Measurements from ENCODE around the gene HILPDA.
"Not testable (repeated sequence)": the region's sequence is repeated elsewhere in the genome, so short reads cannot be mapped to it uniquely, and the experiment has no call there.

The HILPDA gene

DNA sequence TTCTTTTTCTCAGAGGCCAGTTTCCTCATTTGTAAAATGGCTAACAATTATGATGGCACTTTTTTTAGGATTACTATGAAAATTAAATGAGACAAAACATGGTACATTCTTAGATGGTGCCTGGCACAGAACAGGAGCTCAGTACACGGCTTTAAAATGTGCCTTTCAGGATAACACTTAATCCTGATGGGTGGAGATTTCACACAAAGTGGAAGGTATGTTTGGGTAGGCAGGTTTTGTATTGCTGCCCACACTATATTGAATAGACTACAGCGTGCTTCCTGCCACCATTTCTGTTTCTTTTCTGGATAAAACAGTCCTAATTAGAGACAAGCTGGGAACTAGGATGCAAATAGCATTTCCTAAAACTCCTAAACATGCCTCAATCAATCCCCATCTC lies 23.9 kb upstream of the HILPDA start:
- no peak for DNase-seq (ENCODE audit: low read depth in 3 of 3)

DNA sequence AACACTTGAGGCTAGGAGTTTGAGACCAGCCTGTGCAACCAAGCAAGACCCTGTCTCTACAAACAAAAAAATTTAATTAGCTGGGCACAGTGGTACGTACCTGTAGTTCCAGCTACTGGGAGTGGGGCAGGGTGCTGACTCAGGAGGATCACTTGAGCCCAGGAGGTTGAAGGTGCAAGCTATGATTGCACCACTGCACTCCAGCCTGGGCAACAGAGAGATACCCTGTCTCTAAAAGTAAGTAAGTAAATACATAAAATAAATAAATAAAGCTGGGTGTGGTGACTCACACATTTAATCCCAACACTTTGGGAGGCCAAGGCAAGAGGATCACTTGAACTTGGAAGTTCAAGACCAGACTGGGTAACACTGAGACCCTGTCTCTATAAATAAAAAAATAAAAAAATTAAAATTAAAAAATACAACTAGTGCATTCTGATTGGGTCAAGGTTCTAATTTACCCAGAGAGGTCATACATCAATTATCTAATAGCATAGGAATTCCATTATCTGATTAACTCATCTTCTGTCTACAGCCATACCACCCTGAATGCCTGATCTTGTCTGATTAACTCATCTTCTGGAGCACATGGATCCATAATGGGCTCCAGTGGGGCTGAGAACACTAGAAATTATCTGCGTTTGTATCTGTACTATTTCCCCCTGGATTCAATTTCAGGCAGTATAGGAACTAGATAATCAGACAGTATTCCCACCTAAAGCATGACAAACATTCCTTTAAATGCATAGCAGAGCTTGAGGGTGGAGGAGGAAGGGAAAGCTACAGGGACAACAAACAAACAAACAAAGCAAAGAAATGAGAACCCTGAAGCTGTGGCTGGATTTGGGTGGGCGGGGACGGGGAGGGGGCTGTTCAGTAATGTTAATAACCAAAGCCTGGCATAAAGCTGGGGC lies 21.0 kb upstream of the HILPDA start:
- no peak for DNase-seq (ENCODE audit: low read depth in 3 of 3)

- no peak for DNase-seq (ENCODE audit: low read depth in 3 of 3)
Measured at GRCh38 chr7:128435327-128435686, 20.4 kb upstream of the HILPDA start.

GRCh38 chr7:128437426-128438332 lies 18.0 kb upstream of the HILPDA start:
- DNase-seq (ENCODE audit: low read depth in 3 of 3): no peak

DNA sequence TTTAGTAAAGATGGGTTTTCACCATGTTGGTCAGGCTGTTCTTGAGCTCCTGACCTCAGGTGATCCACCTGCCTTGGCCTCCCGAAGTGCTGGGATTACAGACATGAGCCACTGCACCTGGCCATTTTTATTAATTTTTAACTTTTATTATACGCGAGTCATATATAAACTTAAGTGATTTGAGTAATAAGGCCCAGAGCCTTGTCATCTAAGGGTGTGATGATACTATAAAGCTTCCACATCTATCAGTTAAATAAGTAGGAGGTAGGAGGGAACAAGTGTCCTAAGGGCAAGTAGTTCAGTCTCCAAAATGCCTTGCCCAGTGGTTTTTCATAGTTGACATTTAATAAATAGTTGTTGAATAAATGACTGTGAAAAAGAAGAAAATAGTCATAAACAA lies 13.3 kb upstream of the HILPDA start:
- DNase-seq (ENCODE audit: low read depth in 3 of 3): no peak

DNA sequence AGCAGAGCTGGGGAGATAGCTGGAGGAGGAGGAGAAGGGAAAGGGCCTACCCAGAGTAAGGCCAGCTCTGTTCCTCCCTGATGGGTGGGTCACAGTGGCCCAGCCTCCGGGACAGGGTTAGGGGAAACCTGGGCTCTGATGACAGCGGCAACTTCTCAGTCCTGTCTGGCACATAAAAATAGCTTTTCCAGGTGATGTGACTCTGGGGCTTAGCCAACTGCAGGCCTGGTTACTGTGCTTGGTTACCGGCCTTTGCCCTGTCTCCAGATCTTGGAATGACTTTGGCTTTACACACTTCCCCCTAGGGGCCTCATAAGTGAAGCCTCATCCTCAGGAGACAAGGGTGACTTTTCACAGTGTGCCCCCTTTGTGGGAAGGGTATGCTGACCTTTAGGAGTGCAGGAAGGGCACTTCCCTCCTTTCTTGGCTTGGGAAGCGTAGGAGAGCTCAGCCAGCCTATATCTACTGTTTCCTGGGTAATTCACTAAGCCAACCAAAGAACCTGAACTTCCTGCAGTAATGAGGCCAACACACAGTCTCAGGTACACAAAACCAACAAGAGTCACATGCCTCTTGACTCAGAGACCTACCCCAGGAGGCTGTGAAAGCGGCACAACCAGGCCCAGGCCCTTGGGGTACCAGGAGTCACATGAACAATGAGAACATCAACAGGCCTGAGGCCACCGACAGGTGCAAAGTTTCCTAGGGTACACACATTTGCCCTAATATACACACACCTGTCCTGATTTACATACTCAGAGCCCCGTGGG lies 11.7 kb upstream of the HILPDA start:
- DNase-seq (ENCODE audit: low read depth in 3 of 3): no peak

DNA sequence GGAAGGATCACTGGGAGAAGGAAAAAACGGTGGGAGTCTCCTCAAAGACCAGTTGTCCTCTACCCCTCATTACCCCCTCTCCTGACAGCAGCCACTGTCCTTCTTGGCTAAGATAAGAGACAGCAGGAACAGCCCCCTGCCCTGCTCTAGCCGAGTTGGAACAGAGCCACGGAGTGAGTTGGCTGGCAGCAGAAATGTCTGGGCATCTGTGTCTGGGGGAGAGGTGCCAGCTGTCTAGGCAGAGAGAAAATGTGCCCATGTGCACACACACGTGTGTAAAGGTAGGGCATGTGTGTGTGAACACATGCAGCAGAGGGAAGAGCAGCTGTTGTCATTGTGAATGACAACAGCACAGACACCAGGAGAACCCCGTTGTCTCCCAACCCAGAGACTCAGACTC lies 9.4 kb upstream of the HILPDA start:
- DNase-seq (ENCODE audit: low read depth in 3 of 3): no peak

GRCh38 chr7:128447941-128448564 lies 7.6 kb upstream of the HILPDA start:
- DNase-seq (ENCODE audit: low read depth in 3 of 3): no peak

DNA sequence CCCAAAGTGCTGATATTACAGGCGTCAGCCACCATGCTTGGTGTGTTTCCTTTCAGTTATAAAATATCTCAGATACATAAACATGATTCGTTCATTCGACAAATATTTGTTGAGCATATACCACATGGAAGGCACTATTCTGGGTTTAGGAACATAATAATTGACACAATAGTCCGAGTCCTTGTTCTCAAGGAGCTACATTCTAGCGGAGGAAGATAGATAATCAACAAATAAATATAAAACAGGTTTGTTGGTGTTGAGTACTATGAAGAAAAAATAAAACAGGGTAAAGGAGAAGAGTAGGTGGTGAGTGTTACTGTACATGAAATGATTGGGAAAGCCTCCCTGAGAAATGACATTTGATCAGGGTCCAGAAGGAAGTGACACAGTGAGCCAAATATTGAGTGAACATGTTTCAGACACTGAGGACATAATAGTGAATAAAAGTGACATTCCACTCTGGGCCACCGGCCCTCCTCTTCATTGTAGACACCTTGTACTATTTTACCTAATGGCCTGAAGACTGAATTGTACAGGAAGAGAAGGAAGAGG lies 6.9 kb upstream of the HILPDA start:
- no peak for DNase-seq (ENCODE audit: low read depth in 3 of 3)

- DNase-seq (ENCODE audit: low read depth in 3 of 3): no peak
Measured at GRCh38 chr7:128450409-128450808, 5.3 kb upstream of the HILPDA start.

DNA sequence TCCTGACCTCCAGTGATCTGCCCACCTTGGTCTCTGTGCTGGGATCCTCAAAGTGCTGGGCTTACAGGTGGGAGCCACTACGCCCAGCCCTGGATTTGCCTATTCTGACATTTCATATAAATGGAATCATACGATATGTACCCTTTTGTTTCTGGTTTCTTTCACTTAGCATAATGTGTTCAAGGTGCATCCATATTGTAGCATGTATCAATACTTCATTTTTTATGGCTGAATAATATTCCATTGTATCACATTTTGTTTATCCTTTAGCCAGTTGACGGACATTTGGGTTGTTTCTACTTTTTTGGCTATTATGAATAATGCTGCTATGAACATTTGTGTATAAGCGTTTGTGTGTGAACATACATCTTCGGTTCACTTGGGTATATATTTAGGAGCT lies 4.8 kb upstream of the HILPDA start:
- no peak for DNase-seq (ENCODE audit: low read depth in 3 of 3)

DNA sequence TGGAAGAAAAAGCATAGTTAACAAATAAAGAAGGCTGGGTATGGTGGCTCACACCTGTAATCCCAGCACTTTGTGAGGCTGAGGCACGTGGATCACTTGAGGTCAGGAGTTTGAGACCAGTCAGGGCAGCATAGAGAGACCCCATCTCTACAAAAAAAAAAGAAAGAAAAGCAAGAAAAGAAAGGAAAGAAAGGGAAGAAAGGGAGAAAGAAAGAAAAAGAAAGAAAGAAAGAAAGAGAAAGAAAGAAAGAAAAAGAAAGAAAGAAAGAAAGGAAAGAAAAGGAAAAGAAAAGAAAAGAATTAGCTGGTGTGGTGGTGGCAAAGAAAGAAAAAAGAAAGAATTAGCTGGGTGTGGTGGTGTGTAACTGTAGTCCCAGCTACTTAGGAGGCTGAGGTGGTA lies 3.1 kb upstream of the HILPDA start:
- no peak for DNase-seq (ENCODE audit: low read depth in 3 of 3)

GRCh38 chr7:128453836-128454804 lies 1.6 kb upstream of the HILPDA start:
- no peak for DNase-seq (ENCODE audit: low read depth in 3 of 3)

GRCh38 chr7:128454808-128455542 lies 703 bp upstream of the HILPDA start:
- DNase-seq (ENCODE audit: low read depth in 3 of 3): no peak

DNA sequence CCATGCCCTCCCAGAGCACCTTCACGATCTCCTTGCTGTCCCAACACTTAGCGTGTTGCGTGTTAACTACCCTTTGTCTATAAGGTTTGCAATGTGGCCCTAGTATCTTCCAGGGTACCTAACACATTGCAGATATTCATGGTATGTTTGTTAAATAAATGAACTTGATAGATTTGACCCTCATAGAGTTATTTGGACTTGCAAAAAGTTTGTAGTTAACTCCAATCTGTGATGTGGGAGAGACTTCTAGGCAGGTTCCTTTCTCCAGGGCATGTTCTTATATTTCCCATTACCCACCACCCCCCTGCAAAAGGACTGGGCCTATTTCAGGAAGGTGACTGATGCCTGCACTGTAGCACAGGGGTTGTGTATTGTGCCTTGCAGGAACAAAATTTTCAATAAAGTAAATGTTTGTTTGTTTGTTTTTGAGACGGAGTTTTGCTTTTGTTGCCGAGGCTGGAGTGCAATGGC lies 612 bp downstream of the HILPDA start:
- no peak for DNase-seq (ENCODE audit: low read depth in 3 of 3)

GRCh38 chr7:128457385-128457784 lies 1.7 kb downstream of the HILPDA start:
- not testable (repeated sequence) for DNase-seq (ENCODE audit: low read depth in 3 of 3)

DNA sequence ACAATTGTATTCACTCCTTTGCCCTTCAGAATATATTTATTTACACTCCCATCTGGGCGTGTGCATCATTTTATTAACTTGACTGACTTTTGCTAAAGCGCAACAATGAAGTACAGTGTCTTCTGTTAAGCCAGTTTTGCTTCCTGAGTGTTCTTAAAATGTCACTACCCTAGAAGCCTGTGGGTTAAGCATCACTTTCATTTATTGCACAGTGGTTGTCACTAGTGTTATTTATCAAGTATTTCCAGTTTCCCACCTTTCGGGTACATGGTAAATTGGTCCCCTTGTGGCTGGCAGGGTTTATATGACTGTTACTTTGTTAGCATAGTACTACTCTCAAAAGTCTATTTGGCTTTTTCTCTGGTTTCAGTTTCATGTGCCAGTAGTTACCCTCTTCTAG lies 3.3 kb downstream of the HILPDA start:
- no peak for DNase-seq (ENCODE audit: low read depth in 3 of 3)

- peak in 2 of 3 experiments; percentile 40 to 50 for DNase-seq (ENCODE audit: low read depth in 3 of 3)
Measured at GRCh38 chr7:128459394-128459878, 3.8 kb downstream of the HILPDA start.

DNA sequence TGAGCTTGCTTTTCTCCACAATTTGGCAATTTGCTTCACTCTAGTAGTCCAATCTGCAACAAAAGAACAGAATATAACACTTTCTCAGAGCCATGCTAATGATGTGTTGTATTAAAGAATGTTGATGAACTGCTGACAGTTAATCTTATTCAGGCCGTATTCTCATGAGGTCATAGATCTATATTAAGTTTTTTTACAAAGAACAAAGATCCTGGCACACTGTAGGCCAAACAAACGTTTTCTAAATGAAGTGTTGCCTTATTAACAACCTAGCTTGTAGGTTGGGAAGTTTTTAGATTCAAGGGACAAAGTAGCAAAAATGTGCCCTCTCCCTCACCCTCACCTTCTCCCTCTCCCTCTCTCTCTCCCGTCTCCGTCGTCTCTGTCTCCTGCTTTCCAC lies 6.8 kb downstream of the HILPDA start:
- no peak for DNase-seq (ENCODE audit: low read depth in 3 of 3)

All from stimulated activated CD4-positive, alpha-beta T cell treated with anti-CD3 and anti-CD28 coated beads, TNF-alpha, amount 100 ng/mL, for 4 hours (primary cell).